GM12878 (cell line): Measurements from ENCODE around the gene DNAJC28.

Experiments used
- BACH1 ChIP-seq: fragments of 450-650 bp; IDR thresholded peaks from 2 replicates; pipeline ENCODE4 v1.6.1; 2017; ENCODE audit warnings: mild to moderate bottlenecking, borderline replicate concordance
- CREM ChIP-seq: IDR thresholded peaks from 2 replicates; pipeline ENCODE4 v1.6.1; 2014; ENCODE audit warnings: antibody characterized with exemption, low read depth
- CTCF ChIP-seq, 3 experiments: IDR thresholded peaks in 2 of 3; conservative IDR thresholded peaks in 1 of 3; 2 replicates each; pipeline ENCODE4 v1.5.1; 2011; ENCODE audit warnings: low read depth in 3 of 3, low read length in 3 of 3, mild to moderate bottlenecking in 3 of 3, control low read depth in 2 of 3, moderate library complexity in 2 of 3, inconsistent platforms in 1 of 3, mixed read lengths in 1 of 3; ENCODE audit not compliant: control insufficient read depth in 2 of 3, insufficient read depth in 1 of 3; ENCODE audit errors: extremely low read depth in 1 of 3
- POLR2AphosphoS2 ChIP-seq: IDR thresholded peaks from 2 replicates; pipeline ENCODE4 v1.6.1; 2011; ENCODE audit warnings: low read depth, mild to moderate bottlenecking, low read length, improper control_type of control experiment, moderate library complexity
- SMARCA5 ChIP-seq: fragments of 450-650 bp; IDR thresholded peaks from 2 replicates; pipeline ENCODE4 v1.6.1; 2017; ENCODE audit warnings: mild to moderate bottlenecking
- ZNF24 ChIP-seq: fragments of 450-650 bp; IDR thresholded peaks from 2 replicates; pipeline ENCODE4 v1.6.1; 2017; ENCODE audit warnings: antibody characterized with exemption, mild to moderate bottlenecking

GRCh38 chr21:33492571-33492970 lies 1.1 kb upstream of the DNAJC28 start:
- no peak for TF ChIP-seq CTCF (IDR thresholded peaks at IDR 0.05 in 2 of 3, conservative IDR thresholded peaks at IDR 0.05 in 1 of 3; ENCODE audit: control insufficient read depth in 2 of 3, extremely low read depth in 1 of 3, insufficient read depth in 1 of 3, low read depth in 3 of 3, low read length in 3 of 3)
- TF ChIP-seq CREM: no peak
- TF ChIP-seq SMARCA5: no peak
- no peak for TF ChIP-seq BACH1
- TF ChIP-seq POLR2AphosphoS2: no peak
- TF ChIP-seq ZNF24: no peak
